Kidney (tissue), 14 donors: ENCODE data around the gene HES3. TPM values are rescaled to one million over a fixed set of nuclear protein-coding genes. Genes with fewer than 3 reads are reported as not detected.

Source experiments
- DNase-seq, 5 donors: peaks; one replicate each; pipeline ENCODE4 v3.0.0-alpha.2; 2013 to 2020
- FAIRE-seq: peaks from 2 replicates; lab custom pipeline; 2012; peaks lifted over from hg19 to GRCh38; lab: Jason Lieb, UNC
- H3K27ac ChIP-seq, 2 donors: one replicate each; pipeline ENCODE4 v1.7.0; 2013; ENCODE audit warnings: low read depth in 2 of 2, low read length in 2 of 2, inconsistent platforms in 1 of 2
- H3K27me3 ChIP-seq: one replicate; pipeline ENCODE4 v1.7.1; 2013; ENCODE audit warnings: low read length, inconsistent platforms; ENCODE audit not compliant: control insufficient read depth, insufficient read depth
- H3K36me3 ChIP-seq, 3 donors: one replicate each; pipeline versions ENCODE4 v1.7.0 to v1.7.1; 2013; ENCODE audit warnings: low read length in 3 of 3, control low read depth in 1 of 3, inconsistent platforms in 1 of 3; ENCODE audit not compliant: insufficient read depth in 3 of 3, control insufficient read depth in 2 of 3
- H3K4me1 ChIP-seq, 3 donors: one replicate each; pipeline versions ENCODE4 v1.7.0 to v1.7.1; 2013; ENCODE audit warnings: low read length in 3 of 3, inconsistent platforms in 1 of 3, low read depth in 1 of 3; ENCODE audit not compliant: control insufficient read depth in 2 of 3, insufficient read depth in 2 of 3
- H3K4me3 ChIP-seq, 3 donors: one replicate each; pipeline versions ENCODE4 v1.7.0 to v1.8.1; 2013; ENCODE audit warnings: low read length in 3 of 3, control low read depth in 1 of 3, inconsistent platforms in 1 of 3
- H3K9ac ChIP-seq, 3 donors: one replicate each; pipeline versions ENCODE4 v1.7.0 to v1.7.1; 2013; ENCODE audit warnings: low read length in 3 of 3, control low read depth in 1 of 3, inconsistent platforms in 1 of 3
- H3K9me3 ChIP-seq, 3 donors: one replicate each; pipeline versions ENCODE4 v1.7.0 to v1.7.1; 2013; ENCODE audit warnings: low read length in 3 of 3, control low read depth in 1 of 3, inconsistent platforms in 1 of 3; ENCODE audit not compliant: control insufficient read depth in 2 of 3, insufficient read depth in 1 of 3
- CTCF ChIP-seq: IDR thresholded peaks from 3 replicates; pipeline ENCODE4 v1.5.1; 2012; ENCODE audit warnings: mild to moderate bottlenecking, moderate library complexity, borderline replicate concordance; ENCODE audit not compliant: insufficient read depth; ENCODE audit errors: extremely low read depth
- intact Hi-C: fragments of 100-400 bp; cut with DNase I; formaldehyde crosslinking; loops from one replicate; pipeline ENCODE4 v1.11.1; 2022
- polyA plus RNA-seq: library from polyadenylated mRNA; stranded (reverse); fragments of 350-450 nt; fragmentation: Illumina TruSeq; extraction: RNeasy Lipid Tissue Mini Kit (QIAGEN cat#74804); gene quantifications from one replicate; pipeline ENCODE4 v1.2.3, GENCODE V29; 2014; ENCODE audit warnings: low read depth, low replicate concordance; ENCODE audit not compliant: insufficient read depth
- total RNA-seq: library from RNA; stranded (reverse); fragmentation: NEBNext Ultra II Directional; extraction: Animal tissue kit (Norgen Biotek cat#: 25700); gene quantifications from one replicate; pipeline ENCODE4 v1.2.1, GENCODE V29; 2021
- donor health status: control.
- donor health status: control.
- donor health status: control.
- donor health status: control.
- donor health status: control.
- donor health status: DM: yes; HTN: yes; CAD: no.
- donor health status: Normal renal cell carcinoma (clear cell type).

The HES3 gene
- total and polyA plus RNA-seq, 2 donors from 2014 or later = not detected

- H3K27me3 ChIP-seq = peaks cover 8% of the 10 kb centered on the region
- H3K27ac ChIP-seq = no peak overlapping the region
- FAIRE-seq (no peak), DNase-seq (peak in 4 of 5 donors; percentile 43 to 84 (median 70))
- H3K9me3 ChIP-seq = no peaks in the 10 kb centered on the region
- H3K36me3 ChIP-seq = no peaks in the 10 kb centered on the region
- H3K4me3 ChIP-seq = no peak overlapping the region
- no peak overlapping the region for H3K9ac ChIP-seq
- peaks cover 0 to 4% (median 0%) of the 10 kb centered on the region in 3 donors for H3K4me1 ChIP-seq
- no peak for TF ChIP-seq CTCF
- intact Hi-C loops = loop anchor here (10.0 kb wide), 1 partner anchor 194 kb away; no protein-coding TSS in a partner anchor
Measured at GRCh38 chr1:6248932-6249738, 5.2 kb downstream of the HES3 start.

GRCh38 chr1:6249739-6250689 lies 6.0 kb downstream of the HES3 start:
- peak in 3 of 5 donors; percentile 9 to 79 (median 57) for DNase-seq

DNA sequence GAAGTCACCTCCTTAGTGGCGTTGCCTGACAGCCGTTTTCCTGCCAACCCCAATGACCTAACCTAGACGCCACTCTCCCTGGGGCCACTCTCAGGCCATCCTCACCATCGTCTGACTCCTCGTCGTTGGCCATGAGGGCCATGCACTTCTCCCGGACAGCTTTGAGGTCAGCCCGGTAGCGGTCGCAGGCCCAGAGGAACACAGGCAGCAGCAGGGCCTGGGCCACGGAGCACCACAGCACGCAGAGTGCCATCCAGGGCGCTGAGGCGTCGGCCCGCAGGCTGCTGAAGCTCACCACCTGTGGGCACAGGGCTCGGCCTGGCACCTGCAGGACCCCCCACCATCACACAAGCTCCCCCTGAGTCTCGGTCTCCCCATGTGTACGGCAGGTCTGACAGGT lies 7.3 kb downstream of the HES3 start:
- TF ChIP-seq CTCF = no peak
- intact Hi-C loops = loop anchor here (10.0 kb wide), 1 partner anchor 94 kb away; no protein-coding TSS in a partner anchor
- no peak overlapping the region for H3K27ac ChIP-seq
- peaks cover 0 to 2% (median 0%) of the 10 kb centered on the region in 3 donors for H3K4me1 ChIP-seq
- no peaks in the 10 kb centered on the region for H3K9me3 ChIP-seq
- no peak overlapping the region for H3K4me3 ChIP-seq
- no peaks in the 10 kb centered on the region for H3K36me3 ChIP-seq
- no peak overlapping the region for H3K9ac ChIP-seq
- FAIRE-seq = no peak
- peaks cover 3% of the 10 kb centered on the region for H3K27me3 ChIP-seq
- DNase-seq = peak in 2 of 5 donors; percentile 38 to 72

More at GRCh38 chr1:6249739-6250689, 6.0 kb downstream of the HES3 start:
- no peak for FAIRE-seq
- Histone ChIP-seq H3K27me3 (peaks cover 6% of the 10 kb centered on the region), H3K9ac (no peak overlapping the region), H3K36me3 (no peaks in the 10 kb centered on the region), H3K27ac (no peak overlapping the region), H3K4me3 (no peak overlapping the region), H3K4me1 (peaks cover 0 to 4% (median 0%) of the 10 kb centered on the region in 3 donors), H3K9me3 (no peaks in the 10 kb centered on the region)
- no peak for TF ChIP-seq CTCF
- intact Hi-C loops = loop anchor here (10.0 kb wide), 2 partner anchors 95 to 195 kb away; no protein-coding TSS in a partner anchor
